Kidney epithelial cell (primary cell): Measurements from ENCODE around the gene C1orf159. TPM values are rescaled to one million over a fixed set of nuclear protein-coding genes. Genes with fewer than 3 reads are reported as not detected.
A peak's percentile ranks its signal among the peaks of the same experiment; 100 is the strongest.

Experiments
- DNase-seq: peaks from one replicate; pipeline ENCODE4 v3.0.0-alpha.2; 2010; ENCODE audit warnings: low read depth
- H3K27me3 ChIP-seq: 2 replicates; pipeline ENCODE4 v1.6.0; 2011; ENCODE audit warnings: low read length; ENCODE audit not compliant: control insufficient read depth, insufficient read depth
- H3K36me3 ChIP-seq: 2 replicates; pipeline ENCODE4 v1.5.1; 2011; ENCODE audit warnings: low read length; ENCODE audit not compliant: control insufficient read depth, insufficient read depth
- H3K4me3 ChIP-seq: 2 replicates; pipeline ENCODE4 v1.5.1; 2011; ENCODE audit warnings: low read depth, mild to moderate bottlenecking, control low read depth, low read length
- total RNA-seq: library from RNA; depleted of rRNA; stranded (reverse); fragments of >200 nt; gene quantifications from 2 replicates; pipeline ENCODE4 v1.2.3, GENCODE V29; 2015
- TF ChIP-seq, protein P1 (sequence below): IDR thresholded peaks from 2 replicates; pipeline ENCODE4 v1.5.1; 2011; ENCODE audit warnings: mild to moderate bottlenecking, moderate library complexity, low read length, control low read depth, inconsistent platforms; ENCODE audit not compliant: insufficient read depth, poor library complexity, severe bottlenecking

Gene C1orf159
- total RNA-seq, 1 donor from 2014 or later: 20.3 TPM

DNA sequence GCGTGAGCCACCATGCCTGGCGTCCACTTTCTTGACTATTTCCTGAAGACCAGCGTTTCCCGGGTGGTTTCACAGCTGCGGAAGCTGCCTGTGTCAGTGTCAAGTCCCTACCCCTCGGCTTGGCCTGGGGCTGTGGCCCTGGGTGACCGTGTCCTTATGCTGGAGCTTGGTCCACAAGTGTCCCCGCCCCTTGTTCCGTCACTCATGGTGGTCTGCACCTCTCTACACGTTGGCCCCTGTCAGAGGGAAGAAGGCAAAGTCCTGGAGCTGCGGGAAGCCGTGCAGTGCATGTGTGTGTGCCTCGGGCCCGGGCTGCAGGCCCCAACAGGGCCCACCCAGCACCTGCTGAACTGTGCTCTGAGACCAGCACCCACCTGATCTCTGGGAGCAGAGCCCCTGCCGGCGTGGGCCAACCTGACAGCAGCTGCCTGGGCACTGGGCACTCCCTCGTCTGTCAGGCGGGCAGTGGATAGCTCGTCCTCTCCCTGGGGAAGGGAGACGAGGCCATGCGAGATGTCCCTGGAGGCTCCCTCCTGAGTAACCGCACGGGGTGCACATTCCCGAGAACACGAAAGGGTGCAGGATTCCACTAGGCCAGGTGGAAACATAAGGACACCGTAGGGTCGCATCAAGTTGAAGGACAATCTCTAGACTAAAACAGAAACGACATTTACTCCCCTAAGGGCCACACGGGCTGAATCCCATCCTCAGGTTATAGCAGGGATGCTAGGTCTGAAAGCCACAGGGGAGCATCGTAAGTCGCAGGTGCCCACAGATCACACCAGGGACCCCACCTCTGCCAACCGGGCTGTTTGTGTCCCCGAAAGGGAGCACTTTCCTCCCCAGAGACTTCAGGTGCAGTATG, 2.4 kb upstream of the C1orf159 start:
- Histone ChIP-seq H3K4me3 (no peak overlapping the region), H3K36me3 (no peaks in the 10 kb centered on the region), H3K27me3 (peaks cover 20% of the 10 kb centered on the region)
- TF ChIP-seq, protein P1, sequence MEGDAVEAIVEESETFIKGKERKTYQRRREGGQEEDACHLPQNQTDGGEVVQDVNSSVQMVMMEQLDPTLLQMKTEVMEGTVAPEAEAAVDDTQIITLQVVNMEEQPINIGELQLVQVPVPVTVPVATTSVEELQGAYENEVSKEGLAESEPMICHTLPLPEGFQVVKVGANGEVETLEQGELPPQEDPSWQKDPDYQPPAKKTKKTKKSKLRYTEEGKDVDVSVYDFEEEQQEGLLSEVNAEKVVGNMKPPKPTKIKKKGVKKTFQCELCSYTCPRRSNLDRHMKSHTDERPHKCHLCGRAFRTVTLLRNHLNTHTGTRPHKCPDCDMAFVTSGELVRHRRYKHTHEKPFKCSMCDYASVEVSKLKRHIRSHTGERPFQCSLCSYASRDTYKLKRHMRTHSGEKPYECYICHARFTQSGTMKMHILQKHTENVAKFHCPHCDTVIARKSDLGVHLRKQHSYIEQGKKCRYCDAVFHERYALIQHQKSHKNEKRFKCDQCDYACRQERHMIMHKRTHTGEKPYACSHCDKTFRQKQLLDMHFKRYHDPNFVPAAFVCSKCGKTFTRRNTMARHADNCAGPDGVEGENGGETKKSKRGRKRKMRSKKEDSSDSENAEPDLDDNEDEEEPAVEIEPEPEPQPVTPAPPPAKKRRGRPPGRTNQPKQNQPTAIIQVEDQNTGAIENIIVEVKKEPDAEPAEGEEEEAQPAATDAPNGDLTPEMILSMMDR: no peak
- no peak for DNase-seq

DNA sequence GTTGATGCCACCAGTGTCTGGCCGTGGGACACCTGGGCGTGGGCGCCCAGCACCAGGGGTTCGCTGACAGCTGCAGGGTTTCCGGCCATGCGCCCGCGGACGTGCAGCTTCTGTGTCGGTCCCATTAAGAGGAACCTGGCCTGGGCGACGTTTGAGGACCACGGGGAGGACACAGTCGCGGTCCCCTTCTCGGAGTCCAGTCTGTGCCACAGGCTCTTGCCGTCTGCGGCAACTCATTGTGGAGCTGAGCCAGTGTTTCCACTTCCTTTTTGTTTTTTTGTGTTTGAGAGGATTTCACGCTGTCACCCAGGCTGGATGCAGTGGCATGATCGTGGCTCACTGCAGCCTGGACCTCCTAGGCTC, 1.6 kb upstream of the C1orf159 start:
- Histone ChIP-seq H3K27me3 (peaks cover 20% of the 10 kb centered on the region), H3K36me3 (no peaks in the 10 kb centered on the region), H3K4me3 (no peak overlapping the region)
- DNase-seq: no peak
- TF ChIP-seq, protein P1: no peak

DNA sequence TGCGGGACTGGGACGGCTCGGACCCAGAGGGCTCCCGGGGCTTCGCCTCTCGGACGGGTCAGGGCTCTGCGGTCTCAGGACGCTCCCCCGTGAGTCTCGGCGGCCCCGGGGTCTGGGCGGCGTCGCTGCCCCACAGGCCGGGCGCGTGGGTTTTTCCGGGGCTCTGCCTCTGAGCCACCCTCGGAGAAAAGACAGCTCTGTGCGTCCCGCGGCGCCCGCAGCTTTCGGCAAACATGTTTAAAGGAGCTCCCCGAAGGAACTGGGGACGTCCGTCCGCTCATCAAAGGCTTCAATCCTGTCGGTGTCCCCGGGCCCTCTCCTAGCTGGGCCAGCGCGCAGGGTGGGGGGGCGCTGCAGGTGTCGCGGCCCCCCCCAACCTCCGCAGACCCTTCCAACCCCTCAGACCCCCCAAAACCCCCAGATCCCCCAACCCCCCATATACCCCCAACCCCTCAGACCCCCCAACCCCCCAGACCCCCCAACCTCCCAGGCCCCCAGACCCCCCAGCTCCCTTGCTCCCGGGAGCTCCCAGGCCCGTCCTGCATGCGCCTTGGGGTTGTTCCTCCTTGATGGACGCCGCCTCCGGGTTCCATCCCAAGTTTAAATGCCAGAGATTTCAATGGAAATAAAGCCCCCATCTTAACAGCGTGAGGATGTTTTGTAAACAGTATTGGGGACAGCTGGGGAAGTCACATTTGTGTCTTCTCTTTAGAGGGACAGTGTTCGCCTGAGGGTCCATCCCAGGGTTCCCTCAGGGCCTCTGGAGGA, 996 bp upstream of the C1orf159 start:
- Histone ChIP-seq H3K27me3 (peaks cover 20% of the 10 kb centered on the region), H3K36me3 (no peaks in the 10 kb centered on the region), H3K4me3 (peak overlapping the region; percentile 57)
- TF ChIP-seq, protein P1: no peak
- no peak for DNase-seq

DNA sequence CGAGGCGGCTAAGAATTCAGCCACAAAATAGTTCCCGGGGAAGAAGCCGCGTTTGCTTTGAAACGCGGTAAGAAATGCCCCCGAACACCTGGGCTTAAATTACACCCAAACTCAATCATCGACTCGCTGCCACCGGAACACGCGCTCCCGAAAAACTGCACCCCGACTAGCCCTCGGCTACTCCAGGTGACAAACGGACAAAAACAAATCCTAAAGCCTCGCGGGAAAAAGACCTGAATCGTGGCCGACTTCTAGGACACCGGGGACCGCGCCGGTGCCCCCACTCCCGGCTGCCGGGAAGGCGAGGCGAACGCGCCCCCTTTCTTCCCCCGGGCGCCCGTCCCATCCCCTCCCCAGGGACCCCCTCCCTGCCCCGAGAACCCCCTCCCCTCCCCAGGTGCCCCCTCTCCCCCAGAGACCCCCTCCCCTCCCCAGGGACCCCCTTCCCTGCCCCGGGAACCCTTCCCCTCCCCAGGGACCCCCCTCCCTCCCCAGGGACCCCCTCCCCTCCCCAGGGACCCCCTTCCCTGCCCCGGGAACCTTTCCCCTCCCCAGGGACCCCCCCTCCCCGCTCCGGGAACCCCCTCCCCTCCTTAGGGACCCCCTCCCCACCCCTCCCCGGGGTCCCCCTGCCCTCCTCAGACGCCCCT, 628 bp downstream of the C1orf159 start:
- no peaks in the 10 kb centered on the region for H3K36me3 ChIP-seq
- H3K27me3 ChIP-seq: peaks cover 16% of the 10 kb centered on the region
- H3K4me3 ChIP-seq: peak overlapping the region; percentile 88
- TF ChIP-seq, protein P1: no peak
- no peak for DNase-seq

DNA sequence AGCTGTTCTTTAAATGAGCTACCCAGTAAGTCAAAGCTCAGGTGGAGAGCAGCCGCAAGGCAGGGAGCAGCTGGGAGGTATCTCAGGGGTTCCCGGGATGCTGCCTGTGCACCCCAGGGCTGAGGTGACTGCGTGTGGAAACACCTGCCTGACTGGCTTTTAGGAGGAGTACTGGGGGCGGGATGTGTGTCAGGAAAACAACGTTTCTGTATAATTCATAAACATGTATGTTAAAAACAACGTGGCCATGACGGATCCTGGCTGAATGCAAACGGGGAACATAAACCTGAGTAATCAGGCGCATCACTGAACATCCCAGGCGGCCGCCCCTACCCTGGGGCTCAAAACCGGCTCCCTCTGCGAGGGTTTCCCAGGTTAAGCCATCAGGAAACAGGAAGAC, 1.5 kb downstream of the C1orf159 start:
- peaks cover 14% of the 10 kb centered on the region for H3K27me3 ChIP-seq
- DNase-seq: no peak
- H3K36me3 ChIP-seq: no peaks in the 10 kb centered on the region
- H3K4me3 ChIP-seq: no peak overlapping the region
- TF ChIP-seq, protein P1: no peak
